ENCODE results near the gene DLG1. TPM values are rescaled to one million over a fixed set of nuclear protein-coding genes. Genes with fewer than 3 reads are reported as not detected.
"Not testable (repeated sequence)": the region's sequence is repeated elsewhere in the genome, so short reads cannot be mapped to it uniquely, and the experiment has no call there.

Gene DLG1
- total RNA-seq, 2 experiments from 2014 or later = 72.2 to 76.6 TPM

GRCh38 chr3:197278933-197279332 is 19.5 kb downstream of the DLG1 start:
- H3K4me1 Mint-ChIP-seq (ENCODE audit: low read depth) = peaks cover 2% of the 10 kb centered on the region
- CTCF ChIA-PET = interaction anchor here (1.5 kb wide), 1 partner anchor 22 kb away, joined by 5 read pairs; no protein-coding TSS in a partner anchor
- DNase-seq (no peak), ATAC-seq (no peak)
- no peak overlapping the region for H3K4me3 Mint-ChIP-seq
- POLR2A ChIA-PET = no interaction called here
- no peaks in the 10 kb centered on the region for H3K27me3 Mint-ChIP-seq (ENCODE audit: low read depth)
- no peak overlapping the region for H3K27ac Mint-ChIP-seq
- no peaks in the 10 kb centered on the region for H3K9me3 Mint-ChIP-seq (ENCODE audit: insufficient read depth)
- peaks cover 44% of the 10 kb centered on the region for H3K36me3 Mint-ChIP-seq (ENCODE audit: low read depth)

DNA sequence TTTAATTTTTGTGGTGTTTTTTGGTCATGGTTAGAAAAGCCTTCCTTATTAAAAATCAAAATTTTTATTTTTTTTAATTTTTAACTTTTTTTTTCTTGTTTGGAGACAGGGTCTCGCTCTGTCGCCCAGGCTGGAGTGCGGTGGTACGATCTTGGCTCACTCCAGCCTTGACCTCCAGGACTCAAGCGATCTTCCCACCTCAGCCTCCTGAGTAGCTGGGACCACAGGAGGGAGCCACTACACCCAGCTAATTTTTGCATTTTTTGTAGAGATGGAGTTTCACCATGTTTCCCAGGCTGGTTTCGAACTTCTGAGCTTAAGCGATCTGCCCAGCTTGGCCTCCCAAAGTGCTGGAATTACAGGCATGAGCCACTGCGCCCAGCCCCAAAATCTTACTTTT is 21.6 kb downstream of the DLG1 start:
- not testable (repeated sequence) for H3K4me3 Mint-ChIP-seq; H3K27me3 Mint-ChIP-seq (ENCODE audit: low read depth); H3K9me3 Mint-ChIP-seq (ENCODE audit: insufficient read depth); H3K27ac Mint-ChIP-seq; DNase-seq; ATAC-seq; H3K4me1 Mint-ChIP-seq (ENCODE audit: low read depth)
- POLR2A ChIA-PET = interaction anchor here (0.6 kb wide), 1 partner anchor 17 kb away, joined by 3 read pairs; no protein-coding TSS in a partner anchor
- H3K36me3 Mint-ChIP-seq (ENCODE audit: low read depth) = peaks cover 40% of the 10 kb centered on the region
- CTCF ChIA-PET = interaction anchor here (1.0 kb wide), 1 partner anchor 20 kb away, joined by 4 read pairs; no protein-coding TSS in a partner anchor

- ChIA-PET CTCF (no interaction called here), POLR2A (no interaction called here)
- DNase-seq (no peak), ATAC-seq (no peak)
- no peak overlapping the region for H3K4me3 Mint-ChIP-seq
- no peak overlapping the region for H3K27ac Mint-ChIP-seq
- no peaks in the 10 kb centered on the region for H3K27me3 Mint-ChIP-seq (ENCODE audit: low read depth)
- H3K36me3 Mint-ChIP-seq (ENCODE audit: low read depth) = peaks cover 19% of the 10 kb centered on the region
- peaks cover 4% of the 10 kb centered on the region for H3K4me1 Mint-ChIP-seq (ENCODE audit: low read depth)
- H3K9me3 Mint-ChIP-seq (ENCODE audit: insufficient read depth) = no peaks in the 10 kb centered on the region
Measured at GRCh38 chr3:197270558-197271317, 27.7 kb downstream of the DLG1 start.

- Mint-ChIP-seq H3K4me3 (no peak overlapping the region), H3K36me3 (ENCODE audit: low read depth) (peaks cover 8% of the 10 kb centered on the region), H3K27me3 (ENCODE audit: low read depth) (no peaks in the 10 kb centered on the region), H3K9me3 (ENCODE audit: insufficient read depth) (no peaks in the 10 kb centered on the region), H3K27ac (no peak overlapping the region), H3K4me1 (ENCODE audit: low read depth) (peaks cover 2% of the 10 kb centered on the region)
- DNase-seq (no peak), ATAC-seq (no peak)
- ChIA-PET POLR2A (no interaction called here), CTCF (interaction anchor here (1.1 to 1.7 kb wide), 2 partner anchors 12 to 45 kb away, joined by 3 to 13 read pairs; no protein-coding TSS in a partner anchor)
Measured at GRCh38 chr3:197269024-197269423, 29.4 kb downstream of the DLG1 start.

DNA sequence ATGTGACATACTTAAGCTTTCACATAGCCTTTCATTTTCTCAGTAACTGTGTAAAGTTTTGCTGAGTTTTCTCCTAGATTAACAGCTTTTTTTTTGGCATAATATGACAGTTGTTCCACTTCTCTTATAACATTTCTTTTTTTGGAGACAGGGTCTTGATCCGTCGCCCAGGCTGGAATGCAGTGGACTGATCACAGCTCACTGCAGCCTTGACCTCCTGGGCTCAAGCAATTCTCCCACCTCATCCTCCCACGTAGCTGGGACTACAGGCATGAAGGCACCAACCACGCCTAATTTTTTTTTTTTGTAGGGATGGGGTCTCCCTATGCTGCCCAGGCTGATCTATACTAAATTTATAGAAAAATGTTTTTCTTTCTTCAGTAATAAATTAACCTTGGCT is 30.1 kb downstream of the DLG1 start:
- H3K4me3 Mint-ChIP-seq = no peak overlapping the region
- DNase-seq (no peak), ATAC-seq (no peak)
- ChIA-PET CTCF (interaction anchor here (0.7 to 1.7 kb wide), 4 partner anchors 12 to 186 kb away, joined by 3 to 13 read pairs (median 4); no protein-coding TSS in a partner anchor), POLR2A (no interaction called here)
- no peaks in the 10 kb centered on the region for H3K9me3 Mint-ChIP-seq (ENCODE audit: insufficient read depth)
- peaks cover 2% of the 10 kb centered on the region for H3K4me1 Mint-ChIP-seq (ENCODE audit: low read depth)
- H3K27ac Mint-ChIP-seq = no peak overlapping the region
- no peaks in the 10 kb centered on the region for H3K27me3 Mint-ChIP-seq (ENCODE audit: low read depth)
- peaks cover 6% of the 10 kb centered on the region for H3K36me3 Mint-ChIP-seq (ENCODE audit: low read depth)

GRCh38 chr3:197266331-197266730 is 32.1 kb downstream of the DLG1 start:
- Mint-ChIP-seq H3K36me3 (ENCODE audit: low read depth) (peaks cover 9% of the 10 kb centered on the region), H3K27ac (no peak overlapping the region), H3K4me3 (no peak overlapping the region), H3K9me3 (ENCODE audit: insufficient read depth) (no peaks in the 10 kb centered on the region), H3K4me1 (ENCODE audit: low read depth) (peaks cover 2% of the 10 kb centered on the region), H3K27me3 (ENCODE audit: low read depth) (no peaks in the 10 kb centered on the region)
- CTCF ChIA-PET = interaction anchor here (1.7 to 2.9 kb wide), 2 partner anchors 10 to 236 kb away, joined by 3 to 20 read pairs; no protein-coding TSS in a partner anchor
- POLR2A ChIA-PET = no interaction called here
- ATAC-seq (no peak), DNase-seq (no peak)

- Mint-ChIP-seq H3K9me3 (ENCODE audit: insufficient read depth) (no peaks in the 10 kb centered on the region), H3K36me3 (ENCODE audit: low read depth) (peaks cover 6% of the 10 kb centered on the region), H3K27ac (no peak overlapping the region), H3K27me3 (ENCODE audit: low read depth) (no peaks in the 10 kb centered on the region), H3K4me3 (no peak overlapping the region), H3K4me1 (ENCODE audit: low read depth) (peaks cover 8% of the 10 kb centered on the region)
- CTCF ChIA-PET = interaction anchor here (2.1 kb wide), 1 partner anchor 239 kb away, joined by 8 read pairs; no protein-coding TSS in a partner anchor
- POLR2A ChIA-PET = no interaction called here
- ATAC-seq (no peak), DNase-seq (no peak)
Measured at GRCh38 chr3:197262709-197263108, 35.7 kb downstream of the DLG1 start.

GRCh38 chr3:197261164-197261509 is 37.3 kb downstream of the DLG1 start:
- DNase-seq = no peak
- no peak for ATAC-seq
- Mint-ChIP-seq H3K27ac (no peak overlapping the region), H3K4me3 (no peak overlapping the region), H3K9me3 (ENCODE audit: insufficient read depth) (no peaks in the 10 kb centered on the region), H3K27me3 (ENCODE audit: low read depth) (no peaks in the 10 kb centered on the region), H3K36me3 (ENCODE audit: low read depth) (peaks cover 2% of the 10 kb centered on the region), H3K4me1 (ENCODE audit: low read depth) (peaks cover 8% of the 10 kb centered on the region)
- CTCF ChIA-PET = interaction anchor here (1.2 to 2.1 kb wide), 2 partner anchors 37 to 241 kb away, joined by 3 to 8 read pairs; no protein-coding TSS in a partner anchor
- POLR2A ChIA-PET = interaction anchor here (0.6 kb wide), 1 partner anchor 229 kb away, joined by 4 read pairs; no protein-coding TSS in a partner anchor

- POLR2A ChIA-PET = interaction anchor here (0.6 kb wide), 1 partner anchor 229 kb away, joined by 4 read pairs; no protein-coding TSS in a partner anchor
- Mint-ChIP-seq H3K27me3 (ENCODE audit: low read depth) (no peaks in the 10 kb centered on the region), H3K9me3 (ENCODE audit: insufficient read depth) (no peaks in the 10 kb centered on the region), H3K4me3 (no peak overlapping the region), H3K4me1 (ENCODE audit: low read depth) (peaks cover 8% of the 10 kb centered on the region), H3K36me3 (ENCODE audit: low read depth) (peaks cover 5% of the 10 kb centered on the region), H3K27ac (no peak overlapping the region)
- ATAC-seq (no peak), DNase-seq (no peak)
- CTCF ChIA-PET = interaction anchor here (2.1 kb wide), 1 partner anchor 241 kb away, joined by 8 read pairs; no protein-coding TSS in a partner anchor
Measured at GRCh38 chr3:197260491-197261163, 37.8 kb downstream of the DLG1 start.

GRCh38 chr3:197259096-197259495 is 39.3 kb downstream of the DLG1 start:
- no peak overlapping the region for H3K27ac Mint-ChIP-seq

DNA sequence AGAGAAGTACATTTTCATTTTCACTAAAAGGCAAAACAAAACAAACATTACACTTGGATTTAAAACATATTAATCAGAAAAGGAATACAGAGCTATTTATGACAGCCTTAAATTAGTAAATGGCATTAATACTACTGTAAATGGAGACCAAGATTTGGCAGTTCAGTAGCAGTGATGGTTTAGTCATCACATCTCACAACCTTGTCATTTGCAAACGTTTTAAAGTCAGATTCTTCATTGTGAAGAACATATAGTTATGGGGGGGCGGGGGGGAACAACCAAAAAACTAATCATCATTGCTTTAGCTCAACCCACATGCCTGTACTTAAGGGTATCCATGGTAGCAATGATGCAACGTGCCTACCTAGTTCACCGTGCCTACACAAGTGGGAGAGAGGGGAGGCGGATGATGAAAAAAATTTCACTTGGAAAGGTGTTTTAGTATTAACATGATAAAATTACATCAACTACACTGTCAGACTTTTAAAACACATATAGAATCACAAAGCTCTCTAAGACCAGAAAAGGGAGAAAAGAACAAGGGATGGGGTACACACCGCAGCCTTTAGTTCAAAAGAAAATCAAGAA is 40.1 kb downstream of the DLG1 start:
- no peaks in the 10 kb centered on the region for H3K9me3 Mint-ChIP-seq (ENCODE audit: insufficient read depth)
- H3K4me3 Mint-ChIP-seq = no peak overlapping the region
- DNase-seq (no peak), ATAC-seq (no peak)
- ChIA-PET CTCF (interaction anchor here (0.8 to 4.1 kb wide), 17 partner anchors 10 to 341 kb away, joined by 3 to 50 read pairs (median 9); no protein-coding TSS in a partner anchor), POLR2A (no interaction called here)
- H3K4me1 Mint-ChIP-seq (ENCODE audit: low read depth) = peaks cover 20% of the 10 kb centered on the region
- H3K27me3 Mint-ChIP-seq (ENCODE audit: low read depth) = no peaks in the 10 kb centered on the region
- peaks cover 7% of the 10 kb centered on the region for H3K36me3 Mint-ChIP-seq (ENCODE audit: low read depth)
- H3K27ac Mint-ChIP-seq = no peak overlapping the region

More at GRCh38 chr3:197259096-197259495, 39.3 kb downstream of the DLG1 start:
- no peak for ATAC-seq
- peaks cover 5% of the 10 kb centered on the region for H3K36me3 Mint-ChIP-seq (ENCODE audit: low read depth)
- POLR2A ChIA-PET = no interaction called here
- no peak overlapping the region for H3K4me3 Mint-ChIP-seq
- no peaks in the 10 kb centered on the region for H3K9me3 Mint-ChIP-seq (ENCODE audit: insufficient read depth)
- H3K27me3 Mint-ChIP-seq (ENCODE audit: low read depth) = no peaks in the 10 kb centered on the region
- no peak for DNase-seq
- CTCF ChIA-PET = interaction anchor here (3.8 to 4.1 kb wide), 3 partner anchors 37 to 250 kb away, joined by 24 to 50 read pairs (median 26); no protein-coding TSS in a partner anchor
- H3K4me1 Mint-ChIP-seq (ENCODE audit: low read depth) = peaks cover 12% of the 10 kb centered on the region

Data from activated CD8-positive, alpha-beta T cell treated with anti-CD3 and anti-CD28 coated beads, Interleukin-2, amount 10 ng/mL, durations not matched to agents 7 days and 5 days (primary cell).